Skin of body (tissue), 2 donors: ENCODE measurements around the gene MBP. TPM values are rescaled to one million over a fixed set of nuclear protein-coding genes. Genes with fewer than 3 reads are reported as not detected.

Source experiments
- DNase-seq: peaks from one replicate; lab custom pipeline; 2025; lab: John Stamatoyannopoulos, UW
- total RNA-seq: library from RNA; depleted of rRNA; stranded (reverse); fragments of >200 nt; gene quantifications from one replicate; pipeline ENCODE4 v1.2.3, GENCODE V29; 2014

Gene MBP
- total RNA-seq, result 25.1 TPM

DNA sequence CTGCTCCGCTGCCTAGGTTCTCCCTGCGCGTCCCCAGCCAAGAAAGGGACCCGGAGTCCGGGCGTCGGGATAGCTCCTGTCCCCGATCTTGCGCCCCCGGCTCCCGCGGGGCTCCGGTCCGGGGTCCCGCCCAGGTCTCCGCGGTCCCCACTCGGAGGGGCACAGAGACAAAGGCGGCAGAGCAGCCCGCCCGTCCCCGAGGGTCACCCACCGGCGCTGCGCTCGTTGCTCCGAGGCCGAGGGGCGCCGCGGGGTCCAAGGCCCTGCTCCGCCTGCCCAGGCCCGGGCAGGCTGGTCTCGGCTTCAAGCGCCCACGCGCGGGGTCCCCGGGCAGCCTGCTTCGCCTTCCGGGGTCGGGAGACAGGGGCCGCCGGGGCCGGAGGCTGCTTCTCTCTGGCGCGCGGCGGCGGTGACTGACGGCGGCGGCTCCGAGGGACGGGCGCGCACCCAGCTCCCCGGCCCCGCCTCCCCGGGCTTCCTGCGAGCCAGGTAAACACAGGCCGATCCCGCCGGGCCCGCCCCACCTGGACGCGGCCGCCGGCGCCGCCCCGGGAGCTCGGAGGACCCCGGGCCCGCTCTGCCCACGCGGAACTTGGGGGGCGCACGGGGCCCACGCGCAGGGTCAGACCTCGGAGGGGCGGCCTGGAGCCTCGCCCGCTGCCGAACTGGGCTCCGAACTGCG is at the start of gene MBP:
TSS of gene MBP (minus strand) at position 415 of the 682 bp plus-strand sequence. CDS start 27,522 bp downstream, outside the sequence.
- DNase-seq, result no peak

DNA sequence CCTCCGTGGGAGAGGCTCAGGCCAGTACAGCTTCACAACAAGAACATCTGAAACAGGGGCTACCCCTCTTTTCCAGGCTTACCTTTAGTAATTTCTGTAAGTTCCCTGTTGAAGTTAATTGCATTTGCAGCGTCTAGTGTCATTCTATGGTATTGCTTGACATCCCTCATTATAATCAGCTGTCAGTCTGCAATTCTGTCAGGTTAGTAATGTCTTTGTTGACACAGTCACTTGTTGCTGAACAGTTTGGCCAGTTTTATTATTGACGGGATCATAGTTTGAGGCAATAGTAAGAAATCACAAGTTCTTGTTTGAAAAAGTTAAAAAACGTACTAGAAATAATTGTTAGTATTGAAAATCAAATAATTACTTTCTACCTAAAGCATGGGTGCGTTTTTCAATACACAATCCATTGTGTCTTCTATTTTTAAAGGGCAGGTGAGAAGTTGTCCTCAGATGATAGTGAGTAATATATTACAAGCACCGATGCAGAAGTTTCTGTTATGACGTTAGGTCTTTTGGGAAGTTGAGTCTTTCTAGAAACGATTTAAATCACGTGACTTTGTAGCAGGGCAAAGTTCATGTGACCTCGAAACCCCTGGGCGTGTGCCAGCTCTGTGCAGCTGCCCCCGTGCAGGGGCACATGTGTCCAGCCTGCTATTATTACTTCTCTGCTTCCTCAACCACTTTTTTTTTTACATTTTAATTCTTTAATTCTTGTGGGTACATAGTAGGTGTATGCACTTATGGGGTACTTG is 49.5 kb upstream of the MBP start:
- DNase-seq, result no peak

DNA sequence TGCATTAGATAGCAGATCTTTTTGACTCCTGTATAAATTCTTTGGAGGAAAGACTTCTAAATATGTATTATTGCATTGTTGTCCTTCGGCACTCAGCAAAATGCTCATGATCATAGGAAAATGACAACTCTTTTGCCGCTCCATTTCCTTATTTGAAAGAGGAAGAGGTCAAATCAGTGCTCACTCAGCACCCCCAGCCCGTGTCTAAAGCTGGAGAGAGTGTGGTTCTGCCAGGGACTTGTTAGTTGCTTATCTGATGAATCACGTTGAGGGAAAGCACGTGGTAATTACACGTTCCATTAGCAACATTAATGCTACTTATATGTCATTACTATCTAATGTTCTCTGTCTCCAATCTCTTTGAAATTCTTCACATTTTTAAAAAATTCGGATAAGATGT is 46.0 kb upstream of the MBP start:
- DNase-seq, result no peak

DNA sequence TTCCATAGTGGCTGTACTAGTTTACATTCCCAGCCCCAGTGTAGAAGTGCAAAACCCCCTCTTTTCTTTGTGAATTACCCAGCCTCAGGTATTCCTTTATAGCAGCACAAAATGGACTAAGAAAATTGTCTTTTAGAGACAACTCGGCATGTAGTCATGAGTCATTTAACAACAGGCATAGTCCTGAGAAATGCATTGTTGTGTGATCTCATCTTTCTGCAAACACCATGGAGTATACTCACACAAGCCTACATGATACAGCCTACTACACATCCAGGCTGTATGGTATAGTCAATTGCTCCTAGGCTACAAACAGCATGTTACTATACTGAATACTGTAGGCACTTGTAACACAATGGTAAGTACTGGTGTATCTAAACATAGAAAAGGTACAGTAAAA is 44.4 kb upstream of the MBP start:
- DNase-seq, result no peak

DNA sequence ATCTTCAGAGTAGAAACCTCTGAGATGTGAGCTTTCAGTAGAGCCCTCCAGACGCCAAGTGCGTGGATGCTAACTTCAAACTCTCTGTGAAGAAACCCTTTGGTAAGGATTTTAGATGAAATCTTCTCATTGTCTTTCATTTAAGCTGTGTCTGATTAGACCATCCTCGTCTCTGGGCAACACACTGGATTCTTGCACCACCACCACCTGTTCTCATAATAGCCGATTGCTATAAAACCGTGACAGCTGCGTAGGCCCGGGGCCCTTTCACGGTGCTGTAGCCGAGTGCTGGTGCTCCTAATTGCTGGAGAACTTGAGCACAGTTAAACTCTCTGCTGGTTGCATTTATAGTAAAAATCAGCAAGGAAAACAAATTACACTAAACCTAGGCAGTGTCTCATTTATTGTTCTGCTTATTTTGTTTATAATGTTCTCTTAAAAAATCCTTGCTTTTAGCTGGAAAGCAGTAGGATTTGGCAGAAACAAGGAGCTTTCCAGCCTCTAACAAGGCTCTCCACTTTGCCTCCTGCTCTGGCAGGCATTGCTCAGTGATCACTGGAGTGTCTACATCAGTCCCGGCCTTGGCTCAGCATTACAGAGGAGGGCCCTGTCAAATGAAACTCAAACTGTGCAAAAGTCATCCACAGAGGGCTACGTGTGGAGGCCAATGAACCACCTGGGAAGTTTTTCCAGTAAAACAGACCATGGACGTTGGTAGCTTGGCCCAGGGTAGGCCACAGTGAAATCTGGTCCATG is 40.9 kb upstream of the MBP start:
- DNase-seq, result no peak

DNA sequence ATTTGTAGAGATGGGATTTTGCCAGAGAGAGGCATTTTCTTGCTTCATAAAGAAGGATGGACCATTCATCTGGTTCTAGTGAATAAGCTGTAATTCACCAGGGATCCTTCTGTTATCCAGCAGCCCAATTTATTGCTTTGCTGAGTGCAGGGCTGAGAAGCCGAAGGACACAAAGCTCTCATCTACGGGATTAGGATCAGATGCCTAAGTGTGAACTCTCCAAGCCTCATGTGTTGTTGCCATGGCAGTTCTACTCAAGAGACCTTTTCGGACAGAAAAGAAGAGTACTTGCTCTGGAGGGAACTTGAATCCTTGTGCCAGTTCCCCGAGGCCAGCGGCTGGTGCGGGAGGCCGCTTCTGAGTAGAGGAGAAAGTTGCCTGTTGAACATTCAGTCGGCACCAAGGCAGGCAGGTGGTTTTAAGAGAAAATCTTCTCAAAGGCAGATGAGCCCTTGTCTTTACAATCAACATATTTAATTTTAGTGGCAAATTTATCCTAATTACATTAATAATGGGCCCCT is 38.4 kb upstream of the MBP start:
- DNase-seq, result peak; percentile 36

DNA sequence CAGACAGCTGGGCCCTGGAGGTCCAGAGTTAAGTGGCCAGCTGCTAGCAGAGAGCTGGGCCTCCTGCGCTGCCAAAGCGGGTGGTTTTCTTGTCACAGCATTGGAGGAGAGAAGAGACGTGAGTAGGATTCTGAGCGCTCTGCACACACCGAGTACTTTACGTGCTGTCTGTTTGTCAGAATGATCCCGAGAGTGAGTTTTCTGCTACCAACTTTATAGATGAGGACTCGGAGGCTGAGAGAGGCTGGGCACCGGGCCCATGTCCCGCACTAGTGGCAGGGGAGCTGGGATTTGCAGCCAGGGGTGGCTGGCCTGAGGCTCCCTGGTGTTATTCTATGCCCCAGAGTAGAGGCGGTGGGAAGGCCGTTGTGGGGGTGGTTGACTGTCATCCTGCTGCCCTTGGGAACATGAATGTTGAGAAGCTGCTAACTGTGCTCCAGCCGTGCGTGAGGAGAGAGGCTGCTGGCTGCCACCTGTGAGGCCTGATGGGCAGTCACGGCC is 36.3 kb upstream of the MBP start:
- DNase-seq, result no peak

DNA sequence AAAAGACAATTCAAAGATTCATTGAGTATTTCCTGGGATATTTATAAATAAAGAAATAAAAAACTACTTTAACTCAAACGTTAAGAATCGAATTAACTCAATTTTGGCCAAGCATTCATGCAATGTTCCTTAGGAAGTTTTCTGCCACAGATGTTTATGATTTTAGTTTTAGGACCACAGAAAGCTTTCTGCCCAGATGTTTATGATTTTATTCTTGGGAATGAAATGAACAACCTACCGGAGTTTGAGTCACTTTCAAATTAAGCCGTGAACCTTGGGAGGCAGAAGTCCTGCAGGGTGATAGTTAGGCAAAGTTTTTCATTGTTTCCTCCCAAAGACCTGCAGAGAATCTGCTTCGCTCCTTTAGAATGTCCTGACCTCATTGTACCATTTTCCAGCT is 34.7 kb upstream of the MBP start:
- DNase-seq, result peak; percentile 64

DNA sequence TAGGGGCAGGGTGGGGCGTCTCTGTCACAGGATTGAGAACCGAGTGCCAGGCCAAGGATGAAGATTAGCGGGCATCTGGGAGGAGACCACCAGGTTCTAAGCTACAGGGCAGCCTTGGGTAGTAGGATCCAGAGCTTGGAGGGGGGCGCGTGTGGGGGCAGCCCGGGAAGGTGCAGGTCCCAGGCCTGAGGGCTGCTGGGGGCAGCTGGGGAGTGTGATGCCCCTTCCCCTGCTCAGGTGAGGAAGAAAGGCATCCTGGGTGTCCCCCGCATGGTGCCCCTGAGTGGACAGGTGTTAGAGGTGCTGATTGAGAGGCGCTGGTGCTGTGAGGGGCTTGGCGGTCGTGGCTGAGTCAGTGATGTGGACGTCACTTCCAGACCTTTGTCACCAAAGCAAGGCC is 33.9 kb upstream of the MBP start:
- DNase-seq, result no peak

DNA sequence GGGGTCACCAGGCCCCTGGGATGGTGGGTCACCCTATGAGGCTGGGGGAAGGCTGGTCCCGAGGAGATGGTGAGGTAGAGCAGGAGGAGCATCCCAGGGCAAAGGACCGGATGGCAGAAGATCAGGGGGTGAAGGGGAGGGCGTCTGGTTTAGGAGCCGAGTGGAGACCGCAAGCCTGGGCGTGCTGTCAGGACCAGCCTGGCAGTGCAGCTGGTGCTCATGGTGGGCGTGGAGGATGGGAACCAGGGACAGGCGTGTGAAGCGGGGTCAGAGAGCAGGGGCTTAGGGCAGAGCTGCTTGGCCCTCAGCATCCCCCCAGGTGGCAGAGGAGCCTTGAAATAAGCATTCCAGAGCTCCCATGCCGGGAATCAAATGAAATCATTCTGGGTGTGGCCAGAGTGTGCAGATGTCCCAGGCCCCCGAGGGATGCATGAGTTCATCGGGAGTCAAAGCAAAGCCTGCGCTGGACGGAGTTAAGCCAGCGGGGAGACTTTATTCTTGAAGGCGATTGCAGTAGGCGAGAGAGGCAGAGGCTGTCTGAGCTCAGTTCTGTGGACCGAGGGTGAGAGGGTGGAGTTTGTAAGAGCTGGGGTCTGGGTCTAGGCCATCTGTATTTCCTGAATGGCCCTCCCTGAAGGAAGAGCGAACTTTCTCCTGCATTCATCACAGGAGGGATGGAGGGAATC is 33.1 kb upstream of the MBP start:
- peak; percentile 79 for DNase-seq

DNA sequence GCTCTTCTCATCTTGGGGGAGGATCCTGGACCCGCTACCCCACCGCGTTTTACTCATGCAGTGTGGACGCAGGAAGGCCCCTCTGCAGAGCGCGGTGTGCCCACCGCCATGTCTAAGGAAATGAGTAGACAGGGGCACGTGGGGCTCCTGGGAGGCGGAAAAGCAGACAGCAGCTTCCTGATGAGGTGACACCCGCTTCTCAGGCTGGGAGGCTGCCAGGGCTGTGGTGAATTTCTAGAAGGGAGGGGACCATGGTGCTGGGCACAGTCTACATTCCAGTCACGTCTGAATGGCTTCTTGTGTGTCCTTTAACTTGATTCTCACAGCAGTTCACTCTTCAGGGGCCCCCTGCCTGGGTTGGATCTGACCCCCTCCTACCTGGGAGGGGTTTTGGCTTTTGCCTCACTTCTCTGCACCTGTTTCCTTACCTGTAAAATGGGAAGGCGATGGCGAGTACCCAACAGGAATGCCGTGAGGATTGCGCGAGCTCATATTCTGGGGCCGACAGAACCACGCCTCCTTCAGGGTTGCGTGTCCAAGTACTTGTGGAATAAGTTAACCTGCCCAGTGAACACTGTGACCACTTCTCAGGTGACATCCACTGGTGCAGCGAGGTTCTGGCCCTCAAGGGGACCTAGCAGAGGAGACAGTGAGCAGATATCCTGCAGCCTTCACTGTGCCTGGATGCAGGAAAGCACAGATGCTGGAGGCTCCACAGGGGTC is 32.3 kb upstream of the MBP start:
- DNase-seq, result no peak

DNA sequence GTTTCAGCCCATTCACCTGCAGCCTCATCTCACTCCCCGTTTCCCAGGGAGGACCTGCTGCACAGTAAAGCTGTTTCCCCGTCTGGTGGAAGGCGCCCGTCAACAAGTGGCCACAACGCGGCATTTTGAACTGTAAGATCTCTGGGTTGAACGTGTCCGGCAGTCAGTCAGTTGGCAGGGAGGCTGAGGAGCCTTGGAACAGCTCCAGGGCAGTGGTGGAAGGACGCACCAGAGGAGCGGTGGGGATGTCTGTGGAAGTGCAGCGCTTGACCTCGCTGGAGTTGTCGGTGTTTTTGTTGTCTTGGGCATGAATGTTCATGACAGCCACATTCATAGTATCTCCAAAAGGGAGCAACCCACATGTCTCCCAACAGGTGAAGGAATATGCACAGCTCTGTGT is 31.4 kb upstream of the MBP start:
- no peak for DNase-seq

DNA sequence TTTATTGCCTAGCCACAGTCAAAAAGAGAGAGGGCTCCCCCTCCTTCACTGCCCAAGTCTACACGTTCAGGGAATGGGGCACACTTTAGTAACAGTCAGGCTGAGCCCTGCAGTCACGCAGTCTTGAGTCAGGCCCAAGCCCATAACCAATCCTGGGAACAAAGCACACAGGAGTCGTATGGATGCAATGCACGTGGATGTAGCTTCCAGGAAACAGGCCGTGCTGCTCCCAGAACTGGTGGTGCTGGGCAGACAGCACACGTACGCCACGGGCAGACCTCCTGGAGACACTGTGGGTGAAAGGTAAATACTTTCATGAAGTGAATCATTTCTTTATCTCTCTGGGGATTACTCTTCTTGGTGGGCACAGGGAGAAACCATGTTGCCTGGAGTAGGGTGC is 30.0 kb upstream of the MBP start:
- DNase-seq, result no peak

DNA sequence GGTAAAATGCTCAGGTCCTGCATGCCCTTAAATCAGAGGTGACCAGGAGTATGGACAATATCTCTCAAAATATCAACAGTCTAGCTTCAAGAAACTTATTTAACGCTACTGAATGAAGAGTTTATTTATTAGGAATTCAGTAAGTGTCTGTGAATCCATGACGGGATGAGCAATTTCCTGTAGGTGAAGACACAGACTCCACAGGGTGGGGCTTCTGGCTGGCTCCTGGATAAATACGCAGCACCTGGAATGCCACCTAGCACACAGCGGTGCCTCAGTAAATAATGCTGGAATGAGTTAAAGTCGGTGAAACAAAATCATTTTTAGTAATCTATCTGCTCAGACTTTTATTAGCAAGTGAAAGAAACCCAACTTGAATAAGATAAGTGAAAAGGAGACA is 29.4 kb upstream of the MBP start:
- no peak for DNase-seq

DNA sequence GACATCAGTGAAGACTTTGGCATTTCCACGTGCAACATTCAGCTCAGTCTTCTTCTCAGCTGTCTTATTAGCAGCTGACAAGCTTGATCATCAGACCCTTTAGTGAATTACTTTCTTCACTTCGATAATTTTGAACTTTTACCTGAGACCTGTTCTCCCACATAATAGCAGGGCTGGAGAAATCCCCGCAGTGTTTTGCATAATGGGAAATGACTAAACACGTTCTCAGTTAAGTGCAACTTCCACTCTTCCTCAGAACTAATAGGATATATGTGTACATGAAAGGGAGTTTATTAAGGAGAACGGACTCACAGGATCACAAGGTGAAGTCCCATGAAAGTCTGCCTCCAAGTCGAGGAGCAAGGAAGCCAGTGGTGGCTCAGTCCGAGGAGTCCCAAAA is 28.8 kb upstream of the MBP start:
- no peak for DNase-seq

DNA sequence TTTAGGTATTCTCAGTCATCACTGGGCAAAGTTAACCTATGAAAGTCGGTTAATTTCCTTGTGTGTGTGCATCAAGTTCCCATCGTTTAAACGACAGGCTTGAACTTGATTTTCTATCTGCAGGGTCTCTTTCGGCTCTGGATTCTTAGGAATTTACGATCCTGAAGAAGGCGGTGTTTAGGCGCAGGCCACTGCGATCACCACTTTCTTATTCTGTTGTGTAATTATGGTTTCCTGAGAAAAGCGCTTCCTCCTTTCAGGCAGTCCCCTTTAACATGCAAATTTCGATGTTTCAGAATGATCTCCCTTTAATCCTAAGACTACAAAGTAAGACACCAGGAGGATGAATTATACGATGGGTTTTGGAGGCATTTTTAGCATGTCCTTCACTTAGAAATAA is 27.9 kb upstream of the MBP start:
- DNase-seq, result no peak

DNA sequence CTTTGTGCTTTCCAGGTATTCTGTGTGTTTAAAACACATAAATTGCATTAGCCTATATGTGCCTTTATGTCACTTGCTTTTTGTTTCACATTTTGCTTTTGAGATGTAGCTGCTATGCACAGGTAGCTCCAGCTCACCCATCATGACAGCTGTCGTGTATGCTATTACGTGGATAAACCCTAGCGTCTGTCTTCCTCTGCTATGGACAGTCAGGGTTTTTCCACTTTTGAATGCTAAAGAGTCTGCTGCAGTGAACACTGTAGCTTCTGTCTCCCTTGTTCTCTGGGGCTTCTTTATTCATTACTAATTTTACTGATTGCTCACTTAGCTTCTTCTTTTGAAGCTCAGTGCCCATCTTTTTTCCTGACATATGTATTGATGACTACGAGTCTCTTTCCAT is 24.7 kb upstream of the MBP start:
- DNase-seq, result no peak

DNA sequence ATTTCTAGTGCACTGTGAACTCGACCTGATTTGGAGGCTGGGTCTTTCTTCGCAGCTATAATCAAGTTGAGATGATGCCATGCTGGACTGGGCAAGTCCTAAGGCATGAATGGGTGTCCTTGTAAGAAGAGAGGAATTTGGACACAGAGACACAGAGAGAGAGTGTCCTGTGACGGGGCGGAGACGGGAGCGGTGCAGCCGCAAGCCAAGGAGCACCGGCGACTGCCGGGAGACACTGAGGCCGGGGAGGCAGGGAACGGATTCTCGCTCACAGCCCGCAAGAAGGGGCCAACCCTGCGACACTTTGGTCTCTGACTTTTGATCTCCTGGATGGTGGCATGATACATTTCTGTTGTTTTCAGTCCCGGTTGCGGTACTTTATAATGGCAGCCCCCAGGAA is 22.4 kb upstream of the MBP start:
- DNase-seq, result no peak

DNA sequence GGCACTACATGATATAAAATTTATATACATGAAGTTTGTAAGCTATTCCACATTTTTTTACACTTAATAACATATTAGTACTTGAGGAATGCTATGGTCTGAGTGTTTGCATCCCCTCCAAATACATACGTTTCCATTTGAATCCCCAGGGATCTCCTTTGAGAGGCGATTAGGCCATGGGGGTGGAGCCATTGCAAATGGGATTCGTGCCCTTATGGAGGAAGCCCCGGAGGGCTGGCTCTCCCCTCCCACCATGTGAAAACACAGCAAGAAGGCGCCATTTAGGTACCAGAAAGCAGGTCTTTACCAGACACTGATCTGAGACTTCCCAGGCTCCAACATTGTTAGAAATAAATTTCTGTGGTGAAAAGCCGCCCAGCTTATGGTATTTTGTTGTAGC is 20.8 kb upstream of the MBP start:
- DNase-seq, result no peak

DNA sequence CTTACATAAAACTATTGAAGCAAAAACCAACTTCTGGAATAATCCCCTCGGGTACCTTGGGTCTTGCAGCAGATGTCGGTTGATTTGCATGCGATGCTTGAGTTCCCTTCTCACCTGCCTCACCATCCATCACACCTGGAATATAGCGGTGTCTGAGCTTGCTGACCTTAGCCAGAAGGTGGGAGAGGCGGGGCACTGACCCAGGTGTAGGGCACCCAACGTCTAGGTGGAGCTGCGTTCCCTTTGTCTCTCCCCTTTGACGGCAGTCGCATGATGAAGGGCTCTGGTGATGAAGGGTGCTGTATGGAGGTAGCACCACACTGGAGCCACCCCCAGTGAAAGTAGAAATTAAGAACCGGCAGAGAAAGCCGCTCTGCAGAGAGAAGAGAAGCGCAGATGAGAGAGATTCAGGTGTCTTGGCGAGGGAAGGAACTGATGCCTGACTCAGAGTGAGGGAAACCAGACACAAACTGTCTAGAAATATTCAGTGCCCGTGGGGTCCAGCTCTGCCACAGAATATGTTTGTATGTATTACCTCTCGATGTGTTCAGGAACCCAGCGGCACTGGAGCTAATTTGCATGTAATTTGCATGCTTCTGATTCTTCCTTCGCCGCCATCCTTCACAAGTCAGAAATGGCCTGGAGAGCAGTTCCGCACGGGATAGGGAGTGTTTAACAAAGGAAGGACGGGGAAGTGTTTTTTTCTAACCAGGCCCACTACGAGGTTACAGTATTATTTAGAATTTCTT is 19.4 kb upstream of the MBP start:
- no peak for DNase-seq
